Gastroesophageal sphincter (tissue), 4 donors: ENCODE data around the gene HMGCL. TPM values are rescaled to one million over a fixed set of nuclear protein-coding genes. Genes with fewer than 3 reads are reported as not detected.

Source experiments
- ATAC-seq: fragments of 150-250 bp; one replicate; pipeline ENCODE4 v1.9.1; 2016; ENCODE audit warnings: mild to moderate bottlenecking, moderate library complexity
- H3K27ac ChIP-seq, 4 donors: fragments of 200-600 bp; sonication (generic) in 3 of 4; 1 replicate in 3 of 4; 2 replicates in 1 of 4; pipeline ENCODE4 v1.5.1; 2016 to 2019
- H3K27me3 ChIP-seq: fragments of 200-600 bp; sonication (generic); one replicate; pipeline ENCODE4 v1.5.1; 2019
- H3K36me3 ChIP-seq, 2 donors: fragments of 200-600 bp; sonication (generic); one replicate each; pipeline ENCODE4 v1.5.1; 2019; ENCODE audit warnings: control low read depth in 1 of 2
- H3K4me1 ChIP-seq, 3 donors: fragments of 200-600 bp; sonication (generic); 1 replicate in 2 of 3; 2 replicates in 1 of 3; pipeline ENCODE4 v1.5.1; 2016 to 2019; ENCODE audit warnings: control low read depth in 2 of 3
- H3K4me3 ChIP-seq, 2 donors: fragments of 200-600 bp; sonication (generic); one replicate each; pipeline ENCODE4 v1.5.1; 2019; ENCODE audit warnings: mild to moderate bottlenecking in 1 of 2, moderate library complexity in 1 of 2
- H3K9me3 ChIP-seq, 3 donors: fragments of 200-600 bp; sonication (generic); one replicate each; pipeline ENCODE4 v1.5.1; 2017 to 2019; ENCODE audit warnings: control low read depth in 2 of 3
- CTCF ChIP-seq, 4 experiments: fragments of 200-600 bp in 2 of 4; fragments of 450-650 bp in 2 of 4; sonication (generic) in 1 of 4; IDR thresholded peaks; one replicate each; pipeline ENCODE4 v1.5.1; 2017 to 2019; ENCODE audit warnings: antibody characterized with exemption in 4 of 4, mild to moderate bottlenecking in 2 of 4, moderate library complexity in 2 of 4
- EP300 ChIP-seq: sonication (generic); formaldehyde crosslinking; IDR thresholded peaks from one replicate; pipeline ENCODE4 v1.6.1; 2017; ENCODE audit warnings: antibody characterized with exemption, mild to moderate bottlenecking
- POLR2A ChIP-seq, 2 donors: fragments of 450-650 bp; IDR thresholded peaks; one replicate each; pipeline ENCODE4 v1.6.1; 2017; ENCODE audit warnings: antibody characterized with exemption in 2 of 2, mild to moderate bottlenecking in 2 of 2, moderate library complexity in 1 of 2
- POLR2AphosphoS5 ChIP-seq: sonication (generic); formaldehyde crosslinking; IDR thresholded peaks from one replicate; pipeline ENCODE4 v1.6.1; 2017; ENCODE audit warnings: antibody characterized with exemption
- WGBS, 2 donors: methylation state at CpG; one replicate each; pipeline ENCODE4 v1.1.5; 2018; ENCODE audit warnings: low coverage in 1 of 2; 5-methylcytosine and 5-hydroxymethylcytosine counted together
- total RNA-seq, 4 donors: library from RNA; depleted of rRNA; stranded (reverse); fragments of >200 nt; gene quantifications; one replicate each; pipeline ENCODE4 v1.1.0, GENCODE V29; 2016

The HMGCL gene
- total RNA-seq, 4 donors from 2014 or later: 24.1 to 61.0 (median 47.2) TPM

DNA sequence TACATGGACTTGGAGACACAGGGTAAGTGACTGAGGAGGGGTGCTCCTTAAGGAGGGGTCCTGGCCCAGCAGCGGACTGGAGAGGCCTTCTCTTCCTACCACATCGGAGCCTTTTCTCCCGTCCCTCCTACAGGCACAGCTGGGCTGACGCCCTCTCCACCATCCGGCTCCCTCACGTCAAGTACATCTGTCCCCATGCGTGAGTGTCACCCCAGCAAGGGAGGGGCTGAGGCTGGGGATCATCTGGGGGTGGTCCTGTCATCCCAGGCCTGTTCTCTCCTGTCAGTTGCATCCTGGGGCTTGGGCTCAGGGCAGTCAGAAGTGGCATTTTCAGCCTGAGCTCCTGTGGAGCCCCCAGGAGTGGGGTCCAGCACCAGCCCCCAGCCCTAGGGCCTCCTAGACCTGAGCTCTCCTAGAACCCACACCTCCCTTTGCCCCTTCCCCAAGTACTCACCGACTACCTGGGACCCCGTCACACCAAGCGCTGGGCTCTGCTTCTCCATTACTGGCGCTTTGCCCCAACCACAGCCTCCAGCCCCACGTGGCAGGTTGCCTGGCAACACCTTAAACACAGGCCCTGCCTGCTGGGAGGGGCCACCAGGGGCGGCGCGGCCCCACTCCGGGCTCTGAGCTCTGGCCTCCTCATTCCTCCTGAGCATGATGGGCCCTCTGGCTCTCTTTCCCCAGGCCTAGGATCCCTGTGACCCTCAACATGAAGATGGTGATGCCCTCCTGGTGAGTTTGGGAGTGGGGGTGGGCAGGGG, 32.0 kb downstream of the HMGCL start:
- ATAC-seq: no peak

DNA sequence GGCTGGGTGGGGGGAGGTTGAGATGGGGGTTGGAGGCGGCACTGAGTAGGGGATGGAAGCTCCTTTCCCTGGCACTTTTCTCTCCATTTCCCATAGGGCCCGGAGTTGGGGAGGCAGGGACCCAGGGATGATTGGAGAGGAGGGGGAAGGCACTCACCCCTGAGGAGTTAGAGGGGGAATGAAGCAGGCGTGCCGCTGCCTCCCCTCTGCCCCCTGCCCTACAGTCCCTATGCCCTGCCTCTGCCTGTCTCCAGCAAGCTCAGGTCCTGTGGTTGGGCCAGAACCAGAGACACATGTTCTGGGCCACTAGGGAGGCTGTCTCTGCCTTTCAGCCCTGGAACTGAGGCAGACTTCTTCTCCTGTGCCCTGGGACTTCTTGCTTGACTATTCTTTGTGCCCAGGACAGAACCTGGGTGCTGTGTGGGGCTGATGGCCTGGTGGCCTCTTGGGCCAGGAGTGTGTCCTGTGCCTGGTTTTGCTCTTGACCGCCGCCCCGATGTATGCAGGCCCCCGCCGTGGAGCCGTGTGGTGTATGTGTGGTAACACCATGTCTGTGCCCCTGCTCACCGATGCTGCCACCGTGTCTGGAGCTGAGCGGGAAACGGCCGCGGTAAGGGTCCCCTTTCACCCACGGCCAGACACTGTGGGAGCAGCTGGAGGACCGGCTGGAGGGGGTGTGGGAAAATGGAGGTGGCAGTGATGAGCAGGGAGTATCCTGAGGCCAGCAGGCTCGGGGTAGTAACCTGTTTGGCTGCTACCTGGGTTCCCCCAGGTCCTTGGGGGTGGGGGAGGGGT, 32.9 kb downstream of the HMGCL start:
- ATAC-seq: no peak
- H3K4me3 ChIP-seq: peak overlapping the region in 1 of 2 donors; percentile 70
- peaks cover 0 to 59% of the 10 kb centered on the region in 2 donors for H3K36me3 ChIP-seq

More for the DNA sequence above, 32.0 kb downstream of the HMGCL start:
- Histone ChIP-seq H3K27ac (peak overlapping the region in 3 of 4 donors; percentile 54 to 85 (median 80)), H3K4me1 (peaks cover 0 to 37% (median 21%) of the 10 kb centered on the region in 3 donors), H3K36me3 (peaks cover 0 to 58% of the 10 kb centered on the region in 2 donors), H3K9me3 (no peaks in the 10 kb centered on the region), H3K27me3 (no peaks in the 10 kb centered on the region), H3K4me3 (no peak overlapping the region)
- 72 to 87% methylated on average over 6 to 7 of the region's 16 CpGs for WGBS, 2 donors
- TF ChIP-seq EP300 (no peak), POLR2AphosphoS5 (no peak), POLR2A (IDR thresholded peaks at IDR 0.05) (no peak), CTCF (IDR thresholded peaks at IDR 0.05) (no peak)

GRCh38 chr1:23791516-23792047, 33.6 kb downstream of the HMGCL start:
- TF ChIP-seq CTCF (IDR thresholded peaks at IDR 0.05): no peak
- no peak for TF ChIP-seq POLR2A (IDR thresholded peaks at IDR 0.05)
- TF ChIP-seq EP300: no peak
- TF ChIP-seq POLR2AphosphoS5: no peak
- Histone ChIP-seq H3K36me3 (peaks cover 0 to 60% of the 10 kb centered on the region in 2 donors), H3K27me3 (no peaks in the 10 kb centered on the region), H3K9me3 (no peaks in the 10 kb centered on the region), H3K4me3 (peak overlapping the region; percentile 70 to 74), H3K4me1 (peaks cover 0 to 37% (median 21%) of the 10 kb centered on the region in 3 donors), H3K27ac (peak overlapping the region in 3 of 4 donors; percentile 80 to 85 (median 84))
- ATAC-seq: no peak
- WGBS, 2 donors: 0% methylated on average over 4 to 10 of the region's 15 CpGs

More for the DNA sequence above, 32.9 kb downstream of the HMGCL start:
- 28 to 36% methylated on average over 3 to 4 of the region's 19 CpGs for WGBS, 2 donors
- TF ChIP-seq CTCF (IDR thresholded peaks at IDR 0.05) (no peak), EP300 (no peak), POLR2A (IDR thresholded peaks at IDR 0.05) (no peak), POLR2AphosphoS5 (no peak)
- Histone ChIP-seq H3K9me3 (no peaks in the 10 kb centered on the region), H3K27me3 (no peaks in the 10 kb centered on the region), H3K4me1 (peaks cover 0 to 37% (median 21%) of the 10 kb centered on the region in 3 donors), H3K27ac (peak overlapping the region in 3 of 4 donors; percentile 80 to 85 (median 84))

- 0 to 9% methylated on average over 14 to 20 of the region's 47 CpGs for WGBS, 2 donors
- TF ChIP-seq POLR2AphosphoS5 (peak; percentile 85), CTCF (IDR thresholded peaks at IDR 0.05) (no peak)
These were observed 34.3 kb downstream of the HMGCL start, which contains the start of gene LYPLA2 for GRCh38 chr1:23790696-23791515. Gene LYPLA2, plus strand, starts transcription at chr1:23791145. Its CDS starts 1,538 bp downstream, at chr1:23792683.

More at GRCh38 chr1:23790696-23791515, 34.3 kb downstream of the HMGCL start, which contains the start of gene LYPLA2:
- Histone ChIP-seq H3K9me3 (no peaks in the 10 kb centered on the region), H3K27me3 (no peaks in the 10 kb centered on the region), H3K36me3 (peaks cover 0 to 60% of the 10 kb centered on the region in 2 donors), H3K4me3 (peak within 1 kb of the TSS; percentile 70 to 74), H3K4me1 (peaks cover 0 to 37% (median 21%) of the 10 kb centered on the region in 3 donors), H3K27ac (peak within 1 kb of the TSS in 3 of 4 donors; percentile 80 to 85 (median 84))
- peak; percentile 91 for ATAC-seq
